Stimulated activated CD4-positive, alpha-beta T cell treated with anti-CD3 and anti-CD28 coated beads, TNF-alpha, amount 100 ng/mL, for 4 hours (primary cell): ENCODE results near the gene ARFIP1.
"Not testable (repeated sequence)": the region's sequence is repeated elsewhere in the genome, so short reads cannot be mapped to it uniquely, and the experiment has no call there.

Experiments
- DNase-seq, 3 experiments: peaks; one replicate each; pipeline ENCODE4 v3.0.0-alpha.2; 2020; ENCODE audit warnings: low read depth in 3 of 3

ARFIP1 gene

GRCh38 chr4:152843481-152844090 lies 63.8 kb downstream of the ARFIP1 start:
- DNase-seq, result no peak

DNA sequence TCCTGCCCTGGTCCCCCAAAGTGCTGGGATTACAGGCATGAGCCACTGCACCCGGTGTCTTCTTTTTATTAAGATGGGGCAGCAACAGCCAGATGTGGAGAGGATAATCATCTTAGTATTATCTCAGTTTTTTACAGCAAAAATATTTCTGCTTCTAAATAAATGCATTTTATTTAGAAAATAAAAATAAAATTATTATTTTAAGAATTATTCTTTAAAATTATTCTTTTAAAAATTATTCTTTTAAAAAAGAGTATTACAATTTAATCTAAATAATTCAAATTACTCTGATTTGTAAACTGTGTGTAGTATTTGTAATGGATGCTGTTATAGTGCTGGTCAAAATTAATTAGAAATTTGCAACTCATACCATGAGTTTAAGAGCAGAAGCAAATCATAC lies 67.6 kb downstream of the ARFIP1 start:
- no peak for DNase-seq

- DNase-seq, result no peak
These were observed 68.8 kb downstream of the ARFIP1 start for GRCh38 chr4:152848508-152848907.

DNA sequence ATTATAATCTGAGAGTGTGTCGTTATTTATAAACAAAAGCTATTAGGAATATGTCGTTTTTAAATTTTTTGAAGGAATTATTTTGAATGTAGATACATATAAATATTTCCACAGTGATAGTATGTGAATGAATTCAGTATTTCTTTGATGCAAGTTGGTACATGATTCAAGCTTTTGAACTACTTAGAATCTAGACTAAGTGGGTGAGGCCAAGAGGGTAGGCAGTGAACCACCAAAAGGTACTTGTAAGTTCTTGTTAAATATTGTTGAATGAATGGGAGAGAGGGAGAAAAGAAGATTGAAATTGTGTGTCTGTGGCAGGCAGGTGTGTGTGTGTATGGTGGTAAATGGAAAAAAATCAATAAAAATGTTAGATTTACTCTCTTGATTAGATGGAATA lies 69.6 kb downstream of the ARFIP1 start:
- no peak for DNase-seq

- peak in 2 of 3 experiments; percentile 9 to 15 for DNase-seq
These were observed 70.6 kb downstream of the ARFIP1 start for GRCh38 chr4:152850377-152850776.

- no peak for DNase-seq
These were observed 71.5 kb downstream of the ARFIP1 start for GRCh38 chr4:152851226-152851625.

DNA sequence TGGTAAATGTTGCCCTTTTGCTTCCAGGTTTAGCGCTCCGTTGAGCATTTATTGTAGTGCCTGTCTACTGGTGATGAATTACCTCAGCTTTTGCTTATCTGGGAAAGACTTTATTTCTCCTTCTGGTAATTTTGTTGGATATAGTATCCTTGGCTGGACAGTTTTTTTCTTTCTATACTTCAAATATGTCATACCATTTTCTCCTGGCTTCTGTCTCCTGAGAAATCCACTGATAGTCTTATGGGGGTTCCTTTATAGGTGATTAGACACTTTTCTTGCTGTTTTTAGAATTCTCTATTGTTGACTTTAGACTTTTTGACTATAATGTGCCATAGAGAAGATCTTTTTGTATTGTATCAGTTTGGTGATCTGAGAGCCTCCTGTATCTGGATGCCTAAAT lies 73.5 kb downstream of the ARFIP1 start:
- DNase-seq, result no peak

- DNase-seq, result not testable (repeated sequence)
These were observed 74.3 kb downstream of the ARFIP1 start for GRCh38 chr4:152854016-152854415.

DNA sequence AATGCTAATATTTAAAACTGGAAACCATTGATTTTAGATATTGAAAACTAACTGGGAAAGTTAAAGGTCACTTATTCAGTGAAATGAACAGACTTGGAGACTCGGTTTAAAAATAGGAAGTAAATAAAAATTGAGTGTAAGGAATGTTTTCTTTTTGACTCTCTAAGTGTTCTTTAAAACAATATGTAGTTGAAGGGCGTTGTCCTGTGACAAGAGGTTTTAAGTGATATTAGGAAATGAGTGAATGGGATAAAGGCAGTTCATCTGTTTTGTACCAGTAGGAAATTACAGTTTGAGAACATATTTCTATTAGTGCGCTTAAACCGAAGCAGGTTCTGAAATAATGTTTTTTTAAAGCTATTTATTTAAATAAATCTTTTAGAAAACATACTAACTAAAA lies 77.2 kb downstream of the ARFIP1 start:
- DNase-seq, result no peak

DNA sequence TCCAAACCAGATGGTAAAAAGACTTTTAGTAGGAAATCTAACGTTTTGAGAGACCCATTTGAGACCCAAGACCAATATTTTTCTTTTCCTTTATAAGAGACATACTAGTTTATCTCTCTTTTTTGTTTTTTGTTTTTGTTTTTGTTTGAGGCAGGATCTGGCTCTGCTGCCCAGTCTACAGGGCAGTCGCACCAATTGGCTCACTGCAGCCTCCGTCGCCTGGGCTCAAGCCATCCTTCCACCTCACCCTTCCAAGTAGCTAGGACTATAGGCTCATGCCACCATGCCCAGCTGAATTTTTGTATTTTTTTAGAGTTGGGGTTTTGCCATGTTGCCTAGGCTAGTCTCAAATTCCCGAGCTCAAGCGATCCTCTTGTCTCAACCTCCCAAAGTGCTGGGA lies 79.2 kb downstream of the ARFIP1 start:
- DNase-seq, result no peak

GRCh38 chr4:152860046-152860445 lies 80.3 kb downstream of the ARFIP1 start:
- DNase-seq, result no peak

- no peak for DNase-seq
These were observed 82.9 kb downstream of the ARFIP1 start for GRCh38 chr4:152862608-152863007.

DNA sequence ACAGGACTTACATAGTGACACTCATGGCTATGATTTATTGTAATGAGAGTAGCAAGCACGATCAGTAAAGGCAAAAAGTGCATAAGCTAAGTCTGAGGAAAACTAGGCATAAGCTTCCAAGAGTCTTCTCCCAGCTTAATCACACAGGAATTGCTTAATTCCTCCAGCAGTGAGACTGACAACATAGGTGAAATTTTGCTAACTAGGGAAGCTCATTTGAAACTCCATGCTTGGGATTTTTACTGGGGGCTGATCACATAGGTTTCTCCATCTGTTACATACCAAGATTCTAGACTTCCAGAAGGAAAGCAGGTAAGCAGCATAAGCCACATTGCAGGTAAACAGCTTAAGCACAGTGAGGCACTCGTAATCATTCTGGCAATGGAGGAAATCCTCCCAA lies 84.6 kb downstream of the ARFIP1 start:
- no peak for DNase-seq

DNA sequence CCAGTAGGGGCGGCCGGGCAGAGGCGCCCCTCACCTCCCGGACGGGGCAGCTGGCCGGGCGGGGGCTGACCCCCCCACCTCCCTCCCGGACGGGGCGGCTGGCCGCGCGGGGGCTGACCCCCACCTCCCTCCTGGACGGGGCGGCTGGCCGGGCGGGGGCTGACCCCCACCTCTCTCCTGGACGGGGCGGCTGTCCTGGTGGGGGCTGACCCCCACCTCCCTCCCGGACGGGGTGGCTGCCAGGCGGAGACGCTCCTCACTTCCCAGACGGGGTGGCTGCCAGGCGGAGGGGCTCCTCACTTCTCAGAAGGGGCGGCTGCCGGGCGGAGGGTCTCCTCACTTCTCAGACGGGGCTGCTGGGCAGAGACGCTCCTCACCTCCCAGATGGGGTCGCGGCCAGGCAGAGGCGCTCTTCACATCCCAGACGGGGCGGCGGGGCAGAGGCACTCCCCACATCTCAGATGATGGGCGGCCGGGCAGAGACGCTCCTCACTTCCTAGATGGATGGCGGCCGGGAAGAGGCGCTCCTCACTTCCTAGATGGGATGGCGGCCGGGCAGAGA lies 86.8 kb downstream of the ARFIP1 start:
- DNase-seq, result not testable (repeated sequence)

GRCh38 chr4:152870606-152871005 lies 90.9 kb downstream of the ARFIP1 start:
- no peak for DNase-seq

DNA sequence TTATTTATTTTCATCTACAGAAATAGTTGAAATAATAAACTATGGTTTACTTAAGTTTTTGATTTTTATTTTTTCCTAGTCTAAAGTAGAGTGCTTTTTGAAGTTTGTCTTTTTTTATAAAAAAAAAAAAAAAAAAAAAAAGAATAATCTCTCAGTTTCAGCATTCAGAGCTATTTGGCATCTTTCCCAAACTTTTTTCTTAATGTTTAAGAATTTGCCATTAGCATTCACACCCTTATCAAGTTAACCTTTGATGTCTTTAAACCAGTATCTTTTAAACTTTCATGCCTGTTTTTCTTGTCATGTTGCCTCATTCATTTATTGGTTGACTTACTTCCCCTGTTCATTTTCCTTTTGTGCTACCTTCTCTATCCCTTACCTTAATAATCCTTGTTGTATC lies 95.5 kb downstream of the ARFIP1 start:
- DNase-seq, result no peak

DNA sequence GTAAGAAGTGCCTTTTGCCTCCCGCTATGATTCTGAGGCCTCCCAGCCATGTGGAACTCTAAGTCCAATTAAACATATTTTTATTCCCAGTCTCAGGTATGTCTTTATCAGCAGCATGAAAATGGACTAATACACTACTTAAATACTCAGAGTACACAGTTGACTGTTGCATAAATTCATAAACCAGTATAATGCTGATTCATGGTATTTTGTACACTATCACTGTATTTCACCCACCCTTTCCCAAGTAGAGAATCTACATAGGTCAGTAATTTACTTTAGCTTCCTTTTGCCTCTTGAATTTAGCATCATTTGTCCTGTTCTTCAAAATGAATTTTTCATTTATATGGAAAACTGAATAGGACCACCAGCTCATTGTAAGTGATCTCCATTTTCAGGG lies 98.1 kb downstream of the ARFIP1 start:
- no peak for DNase-seq

GRCh38 chr4:152880263-152880662 lies 100.5 kb downstream of the ARFIP1 start:
- no peak for DNase-seq

GRCh38 chr4:152881974-152882373 lies 102.2 kb downstream of the ARFIP1 start:
- DNase-seq, result no peak

GRCh38 chr4:152885185-152885584 lies 105.4 kb downstream of the ARFIP1 start:
- DNase-seq, result no peak

GRCh38 chr4:152886201-152886600 lies 106.4 kb downstream of the ARFIP1 start:
- no peak for DNase-seq

DNA sequence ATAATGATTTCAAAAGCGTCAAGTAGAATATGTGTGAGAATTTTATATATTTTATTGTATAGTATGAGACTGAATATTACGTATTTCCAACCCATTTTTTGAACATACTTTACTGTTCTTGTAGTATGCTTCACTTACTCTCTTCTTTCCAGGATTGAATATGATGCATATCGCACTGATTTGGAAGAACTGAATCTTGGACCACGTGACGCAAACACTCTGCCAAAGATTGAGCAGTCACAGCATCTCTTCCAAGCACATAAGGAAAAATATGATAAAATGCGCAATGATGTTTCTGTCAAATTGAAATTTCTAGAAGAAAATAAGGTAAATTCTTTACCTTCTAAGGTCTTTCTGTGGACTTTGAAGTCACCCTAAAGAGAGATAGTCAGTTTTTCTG lies 108.2 kb downstream of the ARFIP1 start:
- DNase-seq, result no peak

DNA sequence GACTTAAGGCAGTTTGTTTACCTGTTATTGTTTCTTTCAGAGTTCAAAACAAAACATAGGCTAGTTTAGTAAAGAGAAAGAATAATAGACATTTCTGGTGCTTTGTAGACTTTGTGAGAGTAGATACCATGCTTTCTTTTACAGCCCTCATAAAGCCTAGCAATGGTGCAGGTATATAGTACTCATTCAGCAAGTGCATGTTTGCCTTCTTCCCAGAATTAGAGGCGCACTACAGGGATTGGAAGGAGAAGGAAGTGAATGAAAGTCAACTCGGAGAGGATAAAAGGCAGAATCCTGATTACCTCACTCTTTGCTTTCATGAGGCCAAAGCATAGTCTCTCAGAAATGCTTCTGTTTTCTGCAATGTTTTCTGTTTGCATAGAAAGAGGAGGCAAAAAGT lies 113.2 kb downstream of the ARFIP1 start:
- DNase-seq, result no peak

- DNase-seq, result no peak
These were observed 114.9 kb downstream of the ARFIP1 start for GRCh38 chr4:152894673-152895072.
